AG04450 (cell line): Measurements from ENCODE around the gene KMT2E. TPM values are rescaled to one million over a fixed set of nuclear protein-coding genes. Genes with fewer than 3 reads are reported as not detected.

ENCODE experiments used
- CTCF ChIA-PET: fragments of 300-600, 350-600 bp; formaldehyde crosslinking; extraction: SDS; loops from one replicate; lab custom pipeline; 2022; ENCODE audit warnings: antibody characterized with exemption, inconsistent platforms; lab: Charles Lee
- POLR2A ChIA-PET: fragments of 350-600 bp; formaldehyde crosslinking; extraction: SDS; loops from one replicate; lab custom pipeline; 2021; ENCODE audit warnings: antibody characterized with exemption, inconsistent platforms; lab: Yijun Ruan, JAX
- DNase-seq: peaks from one replicate; pipeline ENCODE4 v3.0.0-alpha.2; 2011; ENCODE audit warnings: low read depth, low spot score
- H3K27ac ChIP-seq: one replicate; pipeline ENCODE4 v1.5.1; 2012; ENCODE audit warnings: low read depth, low read length, control low read depth
- H3K27me3 ChIP-seq: one replicate; pipeline ENCODE4 v1.6.0; 2012; ENCODE audit warnings: low read length; ENCODE audit not compliant: control insufficient read depth, insufficient read depth
- H3K4me3 ChIP-seq: 2 replicates; pipeline ENCODE4 v1.5.1; 2011; ENCODE audit warnings: mild to moderate bottlenecking, low read depth, low read length, control low read depth
- H3K9me3 ChIP-seq: 2 replicates; pipeline ENCODE4 v1.5.1; 2012; ENCODE audit warnings: low read length; ENCODE audit not compliant: control insufficient read depth, insufficient read depth
- CTCF ChIP-seq: IDR thresholded peaks from 2 replicates; pipeline ENCODE4 v1.5.1; 2011; ENCODE audit warnings: low read depth, low read length, control low read depth, inconsistent platforms
- polyA plus RNA-seq: library from polyadenylated mRNA; depleted of rRNA; stranded (reverse); fragments of >200 nt; gene quantifications from 2 replicates; pipeline ENCODE4 v1.2.3, GENCODE V29; 2011

KMT2E gene
- polyA plus RNA-seq, 1 experiment = 13.8 TPM

- no peak for DNase-seq
- no peaks in the 10 kb centered on the region for H3K9me3 ChIP-seq
- CTCF ChIA-PET = interaction anchor here (1.0 to 1.2 kb wide), 2 partner anchors 15 to 224 kb away, joined by 3 read pairs; no protein-coding TSS in a partner anchor
- no peak overlapping the region for H3K27ac ChIP-seq
- no peak for TF ChIP-seq CTCF
- no peak overlapping the region for H3K4me3 ChIP-seq
- H3K27me3 ChIP-seq = no peaks in the 10 kb centered on the region
- POLR2A ChIA-PET = no interaction called here
Observed at GRCh38 chr7:105156731-105157130, 142.7 kb downstream of the KMT2E start.

DNA sequence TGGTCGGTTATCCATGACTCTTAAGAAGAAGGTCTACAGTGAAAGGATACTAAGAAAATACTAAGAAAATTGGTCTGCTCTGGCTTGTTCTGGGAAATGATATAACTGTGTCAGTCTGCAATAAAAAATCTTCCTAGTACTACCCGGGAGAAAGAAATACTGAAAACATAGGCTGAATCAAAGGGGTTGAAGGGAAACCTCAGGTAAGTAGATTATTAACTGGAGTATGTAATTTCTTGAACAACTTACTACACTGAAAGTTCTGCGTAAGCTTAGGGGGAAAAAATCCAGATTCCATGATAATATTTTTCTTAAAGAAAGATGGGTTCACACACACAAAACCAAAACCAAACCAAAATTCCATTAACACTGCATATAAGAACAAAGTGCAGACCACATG is 143.3 kb downstream of the KMT2E start:
- DNase-seq = no peak
- no peaks in the 10 kb centered on the region for H3K9me3 ChIP-seq
- no peaks in the 10 kb centered on the region for H3K27me3 ChIP-seq
- POLR2A ChIA-PET = no interaction called here
- no peak overlapping the region for H3K27ac ChIP-seq
- CTCF ChIA-PET = interaction anchor here (1.0 kb wide), 1 partner anchor 224 kb away, joined by 3 read pairs; no protein-coding TSS in a partner anchor
- no peak overlapping the region for H3K4me3 ChIP-seq
- no peak for TF ChIP-seq CTCF

DNA sequence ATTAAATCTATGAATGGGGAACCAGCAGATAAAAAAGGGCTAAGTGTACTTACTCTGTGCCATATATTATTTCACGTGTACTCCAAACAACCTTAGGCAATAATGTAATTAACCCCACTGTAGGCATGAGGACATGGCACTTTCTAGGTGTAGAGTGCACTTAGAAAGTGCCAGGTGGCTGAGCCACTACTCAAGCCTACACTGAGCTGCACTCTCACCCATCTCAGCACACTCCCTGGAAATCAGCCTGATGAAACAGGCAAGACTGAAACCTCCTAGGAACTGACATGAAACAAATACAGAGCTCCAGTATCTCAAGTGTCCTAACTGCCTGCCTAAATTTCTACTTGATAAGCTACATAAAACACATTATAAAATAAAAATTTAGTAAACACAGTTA is 147.4 kb downstream of the KMT2E start:
- ChIA-PET POLR2A (no interaction called here), CTCF (no interaction called here)
- Histone ChIP-seq H3K27ac (no peak overlapping the region), H3K9me3 (no peaks in the 10 kb centered on the region), H3K27me3 (no peaks in the 10 kb centered on the region), H3K4me3 (no peak overlapping the region)
- TF ChIP-seq CTCF = no peak
- no peak for DNase-seq
